ENCODE data around the gene TCOF1.

DNA sequence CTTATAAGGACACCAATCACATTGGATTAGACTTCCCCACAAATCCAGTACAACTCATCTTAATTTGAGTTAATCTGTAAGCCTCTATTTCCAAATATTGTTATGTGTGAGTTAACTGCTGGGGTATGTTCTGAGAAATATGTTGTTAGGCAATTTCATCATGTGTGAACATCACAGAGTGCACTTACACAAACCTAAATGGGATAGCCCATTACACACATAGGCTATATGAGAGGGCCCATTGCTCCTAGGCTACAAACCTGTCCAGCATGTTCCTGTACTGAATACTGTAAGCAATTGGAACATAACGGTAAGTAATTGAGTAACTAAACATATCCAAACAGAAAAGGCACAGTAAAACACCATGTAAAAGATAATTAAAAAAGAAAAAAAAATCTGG is 35.7 kb upstream of the TCOF1 start:
- TF ChIP-seq POLR2AphosphoS5 (IDR thresholded peaks at IDR 0.05) = no peak
- TF ChIP-seq, protein P1, sequence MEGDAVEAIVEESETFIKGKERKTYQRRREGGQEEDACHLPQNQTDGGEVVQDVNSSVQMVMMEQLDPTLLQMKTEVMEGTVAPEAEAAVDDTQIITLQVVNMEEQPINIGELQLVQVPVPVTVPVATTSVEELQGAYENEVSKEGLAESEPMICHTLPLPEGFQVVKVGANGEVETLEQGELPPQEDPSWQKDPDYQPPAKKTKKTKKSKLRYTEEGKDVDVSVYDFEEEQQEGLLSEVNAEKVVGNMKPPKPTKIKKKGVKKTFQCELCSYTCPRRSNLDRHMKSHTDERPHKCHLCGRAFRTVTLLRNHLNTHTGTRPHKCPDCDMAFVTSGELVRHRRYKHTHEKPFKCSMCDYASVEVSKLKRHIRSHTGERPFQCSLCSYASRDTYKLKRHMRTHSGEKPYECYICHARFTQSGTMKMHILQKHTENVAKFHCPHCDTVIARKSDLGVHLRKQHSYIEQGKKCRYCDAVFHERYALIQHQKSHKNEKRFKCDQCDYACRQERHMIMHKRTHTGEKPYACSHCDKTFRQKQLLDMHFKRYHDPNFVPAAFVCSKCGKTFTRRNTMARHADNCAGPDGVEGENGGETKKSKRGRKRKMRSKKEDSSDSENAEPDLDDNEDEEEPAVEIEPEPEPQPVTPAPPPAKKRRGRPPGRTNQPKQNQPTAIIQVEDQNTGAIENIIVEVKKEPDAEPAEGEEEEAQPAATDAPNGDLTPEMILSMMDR (IDR thresholded peaks at IDR 0.05) = no peak

All from prostate gland (tissue), 2 donors.